Measurements from ENCODE around the gene ELL.

Gene ELL

DNA sequence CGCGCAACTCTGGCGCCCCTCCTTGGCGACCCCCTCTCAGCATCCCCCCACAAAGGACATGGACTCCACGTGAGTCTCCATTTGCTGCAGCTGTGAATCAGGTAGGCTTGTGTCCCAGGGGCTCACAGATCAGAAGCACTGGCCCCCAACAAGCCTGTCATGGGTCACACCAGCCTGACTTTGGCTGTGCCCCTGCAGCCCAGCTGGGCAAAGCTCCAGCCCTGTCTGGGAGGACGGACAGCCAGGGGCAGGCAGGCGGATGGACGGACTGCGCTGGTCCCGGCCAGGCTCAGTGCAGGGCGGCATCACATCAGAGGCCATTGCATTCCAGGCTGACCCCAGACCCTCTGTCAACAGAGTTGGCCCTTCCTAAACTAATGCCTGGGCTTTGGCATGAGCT, 55.5 kb downstream of the ELL start:
- no peak for DNase-seq

DNA sequence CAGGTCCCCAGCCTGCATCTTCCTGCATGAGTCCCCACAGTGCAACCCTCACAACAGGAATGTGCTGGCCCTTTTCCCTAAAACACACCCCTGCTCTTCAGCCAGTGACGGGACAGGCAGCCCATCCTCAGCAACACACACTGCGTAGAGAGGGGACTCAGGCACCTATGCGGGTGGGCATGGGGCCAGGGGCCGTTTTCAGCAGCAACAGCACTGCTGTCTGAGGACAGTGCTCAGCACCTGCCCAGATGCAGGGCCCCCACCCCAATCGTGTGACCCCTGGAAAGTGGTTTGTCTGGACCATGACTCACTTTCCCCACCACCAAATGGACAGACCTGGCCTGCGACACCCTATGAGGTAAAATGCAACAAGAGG, 55.9 kb downstream of the ELL start:
- DNase-seq: no peak

DNA sequence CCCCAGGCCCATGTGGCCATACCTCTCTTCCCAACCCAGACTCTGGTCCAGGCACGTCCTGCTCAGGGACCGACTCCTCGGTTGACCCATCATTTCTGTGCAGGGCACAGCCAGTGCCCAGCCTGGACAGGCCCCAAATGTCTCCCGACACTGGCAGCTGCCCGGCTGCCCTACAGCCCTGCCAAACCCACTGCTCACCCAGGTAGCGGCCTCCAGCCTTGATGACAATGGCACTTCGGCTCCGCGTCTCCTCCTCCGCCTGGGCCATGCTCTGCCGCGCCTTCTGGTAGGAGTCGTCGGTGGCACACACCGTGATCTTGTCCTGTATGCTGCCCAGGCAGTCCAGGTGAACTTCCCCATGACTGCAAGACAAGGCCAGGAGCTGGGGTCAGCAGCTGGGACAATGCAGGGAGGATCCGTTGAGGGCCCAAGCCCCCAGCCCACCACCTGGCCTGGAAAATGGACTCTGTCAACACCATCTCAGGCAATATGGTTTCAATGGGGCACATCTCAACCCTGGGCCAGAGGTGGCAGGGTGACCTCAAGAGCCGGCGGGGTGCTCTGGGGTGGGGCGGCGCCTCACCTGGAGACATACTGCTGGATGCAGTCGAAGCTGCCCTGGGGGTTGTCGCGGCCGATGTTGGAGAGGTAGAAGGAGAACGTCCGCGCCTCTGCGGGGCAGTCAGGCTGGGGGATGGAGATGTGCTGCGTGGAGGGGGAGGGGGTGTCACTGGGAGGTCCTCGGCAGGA, 56.5 kb downstream of the ELL start:
- no peak for DNase-seq

DNA sequence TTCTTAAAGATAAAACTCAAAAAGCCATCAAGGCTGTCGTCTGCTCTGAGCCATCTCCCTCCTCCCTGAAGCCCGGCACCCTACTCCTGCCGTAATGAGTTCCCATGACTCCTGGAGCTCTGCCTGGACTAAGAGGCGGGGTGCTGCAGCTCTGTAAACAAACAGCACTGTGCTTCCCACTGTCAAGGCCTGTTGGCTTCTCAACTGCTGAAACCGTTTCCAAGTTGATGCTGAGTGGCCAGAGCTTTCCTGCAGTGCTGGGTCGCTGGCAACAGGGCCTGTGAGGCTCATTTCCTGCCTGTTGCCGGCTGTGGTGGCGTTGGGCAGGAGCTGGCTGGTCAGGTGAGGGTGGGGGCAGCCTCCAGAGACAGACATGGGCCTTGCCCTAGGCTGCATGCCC, 57.2 kb downstream of the ELL start:
- DNase-seq: no peak

DNA sequence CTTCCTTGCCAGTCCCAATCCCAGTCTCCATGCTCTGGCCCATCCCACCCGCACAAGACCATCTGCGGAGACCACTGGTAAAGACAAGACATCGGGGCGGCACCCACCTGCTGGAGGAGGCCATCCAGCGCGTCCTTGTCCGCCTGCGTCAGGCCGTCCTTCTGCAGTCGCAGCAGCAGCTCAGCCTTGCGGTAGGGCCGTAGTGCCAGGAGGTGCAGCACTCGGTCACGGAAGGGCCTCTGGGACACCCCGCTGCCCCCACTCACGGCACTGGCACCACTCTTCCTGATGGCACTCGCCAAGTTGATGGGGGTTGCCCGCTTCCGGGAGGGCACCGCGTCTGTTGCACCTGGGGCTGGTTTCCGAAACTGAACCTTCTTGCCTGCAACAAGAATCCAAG, 60.4 kb downstream of the ELL start:
- DNase-seq: no peak

DNA sequence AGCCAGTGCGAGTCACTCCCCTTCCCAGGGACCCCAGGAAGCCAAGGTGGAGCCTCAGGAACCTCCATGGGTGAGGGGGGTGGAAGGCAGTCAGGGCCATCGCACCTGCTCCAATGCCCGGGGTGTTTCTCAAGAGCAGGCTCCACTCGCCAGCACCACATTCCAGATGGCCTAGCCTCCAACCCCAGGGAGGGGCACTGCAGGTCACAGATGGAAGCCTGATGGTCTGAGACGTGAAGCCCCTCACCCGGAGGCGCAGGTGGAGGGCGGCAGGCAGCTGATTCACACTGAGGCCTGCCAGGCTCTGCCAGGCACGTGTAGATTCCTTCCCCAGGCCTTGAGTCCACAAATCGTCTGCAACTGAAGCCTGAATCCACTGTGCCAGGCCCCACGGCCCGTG, 61.0 kb downstream of the ELL start:
- no peak for DNase-seq

DNA sequence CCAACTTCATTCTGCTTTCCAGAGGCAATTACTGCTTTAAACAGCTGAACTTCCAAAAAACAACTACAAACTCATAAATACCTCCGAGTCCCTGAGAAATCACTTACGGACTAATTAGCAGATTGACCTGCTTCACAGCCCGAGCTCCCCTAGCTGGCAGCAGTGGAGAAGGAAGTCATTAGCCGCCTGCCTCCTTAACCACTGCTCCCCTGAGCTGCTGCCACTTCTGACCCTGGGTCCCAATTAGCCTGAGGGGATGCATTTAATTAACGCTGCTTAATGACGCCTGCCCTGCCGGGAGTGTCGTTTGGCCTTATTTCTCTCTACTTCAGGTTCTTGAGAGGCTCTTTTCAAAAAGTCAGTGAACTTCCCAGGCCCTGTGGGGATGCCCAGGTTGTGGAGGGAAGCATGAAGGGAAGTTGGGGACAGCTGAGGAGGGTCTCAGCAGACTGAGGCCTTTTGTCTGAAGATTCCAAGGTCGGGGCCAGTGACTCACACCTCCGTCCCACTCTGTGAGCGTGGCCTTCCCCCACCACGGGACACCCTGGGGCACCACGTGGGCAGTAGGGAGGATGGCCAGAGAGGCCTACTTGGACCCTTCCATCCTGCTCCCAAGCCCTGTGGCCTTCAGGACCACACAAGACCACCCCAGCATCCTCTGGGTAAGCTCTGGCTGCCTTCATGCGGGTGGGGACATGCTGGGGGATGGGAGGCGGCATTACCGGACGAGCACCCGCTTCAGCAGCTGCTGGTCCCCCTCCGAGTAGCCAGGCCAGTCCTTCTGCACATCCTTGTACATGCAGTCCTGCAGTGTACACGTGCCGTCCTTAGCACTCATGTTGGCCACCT, 64.2 kb downstream of the ELL start:
- DNase-seq: no peak

DNA sequence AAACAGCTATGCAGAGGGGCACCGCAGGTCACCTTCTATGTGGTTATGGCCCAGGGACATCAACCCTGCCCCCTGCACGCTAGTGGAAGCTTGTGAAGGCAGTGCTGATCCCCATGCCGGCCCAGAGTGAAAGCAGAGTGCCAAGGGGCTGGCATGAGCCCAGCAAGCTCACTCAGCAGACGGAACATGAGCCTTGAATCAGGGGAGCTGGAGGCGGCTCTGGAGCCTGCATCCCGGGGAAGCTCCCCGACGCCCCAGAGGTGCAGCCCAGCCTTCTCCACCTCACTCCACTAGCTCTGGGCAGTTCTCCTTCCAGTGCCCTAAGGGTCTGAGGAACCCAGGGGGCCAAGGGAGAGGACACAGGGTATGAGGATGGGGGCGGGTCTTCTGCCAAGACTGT, 64.9 kb downstream of the ELL start:
- no peak for DNase-seq

DNA sequence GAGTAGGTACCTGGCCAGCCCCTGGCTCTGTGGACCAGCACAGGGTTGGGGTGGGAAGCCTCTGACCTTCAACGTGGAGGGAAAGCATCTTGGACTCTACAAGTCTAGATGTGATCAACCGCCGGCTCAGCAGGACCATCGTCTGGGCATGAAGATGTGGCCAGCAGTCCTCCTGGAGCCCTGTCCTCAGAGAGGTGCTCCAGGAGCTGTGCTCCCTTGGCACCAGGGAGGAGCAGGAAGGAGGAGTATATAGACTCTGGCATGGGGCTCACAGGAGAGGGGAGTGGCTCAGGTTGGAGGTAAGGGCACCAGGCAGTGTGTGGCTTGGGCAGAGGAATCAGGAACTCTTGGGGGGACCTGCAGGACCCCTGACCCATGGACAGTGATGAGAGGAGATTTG, 65.6 kb downstream of the ELL start:
- DNase-seq: no peak

DNA sequence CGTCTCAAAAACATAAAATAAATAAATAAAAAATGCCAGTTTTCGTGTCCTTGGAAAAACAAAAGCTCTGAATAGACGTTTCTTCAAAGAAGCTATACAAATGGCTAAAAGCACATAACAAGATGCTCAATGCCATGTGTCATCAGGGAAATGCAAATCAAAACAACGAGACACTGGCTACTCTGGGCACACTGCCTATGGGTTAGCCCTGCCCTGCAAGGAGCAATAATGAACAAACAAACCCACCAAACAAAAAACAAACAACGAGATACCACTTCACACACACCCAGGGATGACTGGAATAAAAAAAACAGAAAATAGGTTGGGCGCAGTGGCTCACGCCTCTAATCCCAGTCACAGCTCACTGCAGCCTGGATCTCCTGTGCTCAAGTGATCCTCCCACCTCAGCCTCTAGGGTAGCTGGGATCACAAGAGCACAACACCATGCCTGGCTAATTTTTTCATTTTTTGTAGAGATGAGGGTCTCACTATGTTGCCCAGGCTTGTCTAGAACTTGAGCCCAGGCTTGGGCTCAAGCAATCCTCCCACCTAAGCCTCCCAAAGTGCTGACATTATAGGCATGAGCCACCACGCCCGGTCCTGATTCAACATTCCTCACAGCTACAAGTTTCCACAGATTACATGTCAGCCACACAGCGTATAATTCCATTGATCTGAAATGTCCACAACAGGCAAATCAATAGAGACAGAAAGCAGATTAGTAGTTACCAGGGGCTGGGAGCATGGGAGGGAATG, 68.4 kb downstream of the ELL start:
- DNase-seq: no peak

DNA sequence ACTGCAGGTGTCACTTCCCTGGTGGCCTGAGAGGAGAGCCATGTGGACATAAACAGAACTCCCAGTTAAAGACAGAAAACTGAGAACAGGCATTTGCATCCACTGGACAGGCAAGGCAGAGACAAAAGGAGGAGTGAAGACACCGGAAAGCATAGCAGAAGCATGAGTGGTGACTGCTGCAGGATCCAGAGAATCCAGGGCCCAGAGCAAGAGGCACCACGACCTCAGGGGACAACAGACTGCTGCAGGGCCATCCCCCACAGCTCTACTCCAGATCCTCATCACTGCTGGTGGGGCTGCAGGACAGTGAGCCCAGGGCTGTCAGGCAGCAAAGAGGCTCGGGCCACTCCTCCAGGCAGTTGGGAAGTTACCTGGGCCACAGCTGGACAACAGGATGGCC, 69.5 kb downstream of the ELL start:
- no peak for DNase-seq

DNA sequence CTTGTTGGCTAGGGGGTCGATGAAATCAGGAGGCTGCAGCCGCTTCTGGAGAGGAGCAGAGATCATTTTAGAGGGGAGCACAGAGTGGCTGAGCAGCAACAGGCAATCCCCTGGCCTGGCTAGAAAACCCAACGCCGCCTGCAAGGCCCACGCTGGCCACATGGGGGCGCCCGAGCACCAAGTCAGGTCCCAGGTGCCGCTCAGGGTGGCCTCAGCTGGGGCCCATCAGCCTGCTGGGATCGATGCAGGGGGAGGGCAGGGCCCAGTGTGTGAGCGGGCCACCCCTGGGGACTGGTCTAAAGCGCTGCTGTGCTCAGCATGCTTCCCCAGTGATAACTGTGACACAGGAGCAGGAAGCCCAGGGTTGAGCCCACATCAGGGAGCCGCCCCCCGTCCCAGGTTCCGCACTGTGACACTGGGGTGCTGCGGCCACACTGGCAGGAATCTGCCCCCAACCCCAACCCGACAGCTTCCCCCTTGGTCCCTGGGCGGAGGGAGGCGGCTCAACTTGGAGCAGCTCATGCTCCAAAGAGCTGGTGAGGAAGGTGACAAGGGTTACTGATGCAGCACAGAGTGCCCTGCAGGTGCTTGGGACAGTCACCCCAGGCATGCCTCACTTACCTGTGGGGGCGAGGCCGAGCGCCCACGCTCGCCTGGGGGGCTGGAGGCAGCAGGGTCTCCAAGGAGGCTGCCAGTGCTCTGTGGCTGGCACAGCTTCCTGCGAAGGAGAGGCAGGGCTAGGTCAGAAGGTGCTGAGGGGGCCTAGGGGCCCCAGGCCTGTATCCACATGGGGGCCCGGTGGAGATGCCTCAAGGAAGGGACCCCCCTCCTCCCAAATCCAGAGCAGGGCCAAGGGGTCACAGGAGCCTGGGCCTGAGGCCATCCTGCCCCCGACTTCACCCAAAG, 70.7 kb downstream of the ELL start:
- peak; percentile 78 for DNase-seq

DNA sequence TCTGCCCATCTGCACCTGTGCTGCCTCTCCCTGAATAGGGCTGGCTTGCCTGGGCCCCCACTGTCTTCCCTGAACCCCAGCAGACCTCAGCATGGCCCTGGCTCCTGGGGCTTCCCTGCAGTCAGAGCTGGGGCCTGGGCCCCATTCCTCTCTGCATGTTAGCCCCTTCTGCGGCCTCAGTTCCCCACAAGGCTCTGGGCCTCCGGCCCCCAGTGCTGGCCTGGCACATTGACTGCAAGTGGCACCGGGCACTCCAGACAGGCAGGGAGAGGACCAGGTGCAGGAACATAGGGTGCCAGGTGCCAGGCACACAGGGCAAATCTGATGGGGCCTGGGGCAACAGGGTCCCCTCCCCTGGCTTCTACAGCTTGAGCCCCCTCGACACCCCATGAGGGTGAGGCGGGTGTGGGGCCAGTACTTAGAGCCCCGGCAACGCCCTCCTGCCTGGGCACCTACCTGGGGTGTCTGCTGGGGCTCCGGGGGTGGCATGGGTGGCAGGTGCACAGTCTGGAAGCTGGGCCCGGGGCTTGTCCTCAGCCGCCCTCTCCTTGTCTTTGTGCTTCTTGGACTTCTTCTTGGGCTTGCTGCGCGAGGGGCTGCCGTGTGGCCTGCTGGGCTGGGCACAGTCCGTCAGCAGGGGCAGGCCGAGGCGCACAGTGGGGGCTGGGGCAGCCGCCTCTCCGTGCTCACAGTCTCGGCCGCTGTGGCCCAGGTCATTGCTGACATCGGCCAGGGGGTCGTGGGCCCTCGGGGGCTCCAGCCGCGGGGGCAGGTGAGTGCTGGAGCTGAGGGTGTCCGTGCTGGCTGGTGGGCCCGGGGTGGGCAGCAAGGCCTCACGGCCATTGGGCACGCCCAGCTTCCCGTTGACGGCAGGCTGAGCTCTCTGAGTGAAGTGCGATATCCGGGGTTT, 71.6 kb downstream of the ELL start:
- DNase-seq: no peak

DNA sequence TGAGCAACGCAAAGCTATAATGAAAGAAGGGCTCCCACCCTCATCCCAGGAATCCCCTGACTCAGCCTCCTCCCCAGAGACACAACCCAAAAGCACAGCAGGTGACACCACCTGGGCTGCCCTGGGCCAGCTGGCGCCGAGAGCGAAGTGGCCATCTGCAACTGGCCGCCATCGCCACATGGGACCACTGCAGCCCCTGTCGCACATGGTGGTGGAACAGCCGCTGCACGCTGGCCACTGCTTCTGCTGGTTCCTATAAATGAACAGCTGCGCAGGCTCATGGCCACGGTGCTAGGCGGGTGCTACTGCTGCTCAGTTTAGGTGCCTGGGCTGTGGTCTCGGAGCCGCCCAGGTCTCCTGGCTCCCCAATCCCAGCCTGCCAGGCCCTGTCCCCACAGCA, 72.3 kb downstream of the ELL start:
- no peak for DNase-seq

DNA sequence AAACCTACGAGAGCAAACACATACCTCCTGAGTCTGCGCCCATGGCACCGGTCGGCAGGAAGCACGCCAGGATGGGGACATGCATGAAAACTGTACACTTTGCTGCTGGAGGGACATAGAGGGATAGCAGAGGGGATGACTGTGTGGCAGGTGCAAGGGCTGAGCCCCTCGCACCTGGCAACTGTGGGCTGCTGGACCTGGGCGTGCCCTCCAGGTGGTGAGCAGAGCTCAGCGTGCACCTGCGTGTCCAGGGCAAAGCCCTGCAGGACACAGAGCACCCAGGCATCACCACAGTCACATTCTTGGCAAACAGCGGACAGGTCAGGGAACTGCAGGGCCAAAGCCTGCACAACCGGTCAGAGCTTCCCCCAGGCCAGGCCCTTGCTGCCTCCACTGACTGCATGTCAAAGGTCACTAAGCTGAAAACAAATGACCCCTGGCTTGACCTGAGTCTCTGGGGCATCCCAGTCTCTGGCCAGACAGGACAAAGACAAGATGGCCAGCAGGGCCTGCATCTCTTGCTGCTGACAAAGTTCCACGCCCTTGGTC, 75.0 kb downstream of the ELL start:
- no peak for DNase-seq

DNA sequence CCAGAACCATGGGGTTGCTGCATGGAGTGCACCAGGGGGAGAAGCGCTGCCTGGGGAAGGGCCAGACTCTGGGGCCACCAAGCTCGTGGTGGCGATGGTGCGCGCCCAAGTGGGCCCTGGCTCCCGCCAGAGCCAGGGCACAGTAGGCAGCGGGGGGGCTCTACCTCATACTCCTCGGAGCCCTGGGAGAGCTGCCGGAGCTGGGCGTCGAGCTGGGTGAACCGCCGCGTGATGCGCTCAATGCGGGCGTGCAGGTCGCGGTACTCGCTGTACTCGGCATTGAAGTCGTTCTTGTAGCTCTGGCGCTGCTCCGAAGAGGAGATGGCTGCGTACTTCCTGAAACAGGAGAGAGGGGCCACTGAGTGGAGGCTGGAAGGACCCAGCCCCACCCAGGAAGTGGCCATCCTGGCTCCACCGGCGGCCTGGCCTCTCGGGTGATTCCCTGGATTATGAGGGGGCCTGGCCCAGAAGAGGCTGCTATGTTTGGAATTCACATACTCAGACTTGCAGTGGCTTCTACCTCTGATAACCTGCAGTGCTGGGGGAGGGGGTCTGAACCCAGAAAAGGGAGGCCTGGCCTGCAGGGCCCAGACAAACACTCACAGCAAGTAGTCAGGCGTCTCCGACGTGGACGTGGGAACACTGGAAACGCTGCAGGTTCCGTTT, 75.6 kb downstream of the ELL start:
- DNase-seq: no peak

DNA sequence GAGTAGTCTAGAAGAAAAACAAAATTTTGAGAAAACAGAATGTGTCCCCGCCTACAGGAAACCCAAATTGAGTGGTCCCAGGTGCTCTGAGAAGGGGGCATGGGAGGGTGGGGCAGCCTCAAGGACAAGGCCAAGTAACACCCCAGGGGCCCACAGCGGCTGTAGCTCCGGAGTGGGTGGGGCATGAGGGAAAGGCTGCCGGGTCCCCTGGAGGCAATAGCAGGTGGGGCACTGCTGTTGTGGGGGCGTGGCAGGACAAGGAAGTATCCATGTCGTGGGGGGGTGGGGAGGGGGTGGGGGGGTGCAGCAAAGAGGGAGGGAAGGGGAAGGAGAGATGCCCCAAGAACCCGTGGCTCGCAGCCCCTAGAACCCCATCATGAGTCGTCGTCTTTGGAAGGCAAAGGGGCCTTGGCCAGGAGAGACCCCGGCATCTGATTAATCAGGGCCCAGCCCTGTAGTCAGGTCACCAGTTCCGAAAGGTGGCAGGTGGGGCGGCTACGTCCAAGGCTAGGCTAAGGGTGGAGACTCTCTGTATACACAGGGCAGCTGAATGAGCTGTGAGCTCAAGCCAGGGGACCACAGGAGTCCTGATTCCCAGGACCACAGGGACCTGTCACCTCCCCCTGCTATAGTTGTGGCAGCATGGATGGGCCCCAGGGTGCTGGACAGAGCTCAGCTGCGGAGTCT, 76.5 kb downstream of the ELL start:
- DNase-seq: no peak

DNA sequence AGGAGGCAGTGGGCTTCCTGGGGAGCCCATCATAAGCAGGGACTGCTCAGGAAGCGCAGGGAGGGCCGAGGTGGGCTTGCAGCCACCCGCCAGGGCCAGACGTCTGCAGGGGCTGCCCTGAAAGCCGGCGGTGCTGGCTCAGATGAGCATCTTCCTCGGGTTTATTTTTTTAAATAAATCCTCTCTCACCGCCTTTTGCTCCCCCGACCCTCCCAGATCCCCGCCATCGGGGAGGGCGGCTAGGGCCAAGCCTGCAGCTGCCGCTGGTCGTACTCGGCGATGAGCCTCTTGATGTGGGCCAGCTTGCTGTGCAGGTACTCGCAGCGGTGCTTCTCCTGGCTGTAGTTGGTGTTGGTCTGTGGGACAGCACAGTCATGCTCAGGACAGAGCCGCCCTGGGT, 77.4 kb downstream of the ELL start:
- no peak for DNase-seq

DNA sequence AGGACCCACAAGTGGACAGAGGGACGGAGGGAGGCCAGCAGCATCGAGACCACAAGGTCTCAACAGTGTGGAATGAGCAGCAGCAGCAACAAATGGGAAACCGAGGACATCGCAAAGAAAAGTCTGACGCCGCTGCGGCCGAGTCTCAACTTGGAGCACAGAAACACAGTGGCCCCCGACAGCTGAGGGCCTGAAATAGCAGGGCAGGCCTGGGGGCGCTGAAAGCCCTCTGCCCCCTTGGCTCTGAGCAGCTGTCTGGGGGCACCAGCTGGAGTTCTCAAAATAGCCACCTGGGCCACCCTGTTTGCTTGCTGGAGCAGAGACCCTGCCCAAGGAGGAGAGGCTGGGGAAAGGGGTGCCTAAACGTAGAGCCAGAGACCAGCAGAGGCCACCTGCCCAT, 78.0 kb downstream of the ELL start:
- no peak for DNase-seq

DNA sequence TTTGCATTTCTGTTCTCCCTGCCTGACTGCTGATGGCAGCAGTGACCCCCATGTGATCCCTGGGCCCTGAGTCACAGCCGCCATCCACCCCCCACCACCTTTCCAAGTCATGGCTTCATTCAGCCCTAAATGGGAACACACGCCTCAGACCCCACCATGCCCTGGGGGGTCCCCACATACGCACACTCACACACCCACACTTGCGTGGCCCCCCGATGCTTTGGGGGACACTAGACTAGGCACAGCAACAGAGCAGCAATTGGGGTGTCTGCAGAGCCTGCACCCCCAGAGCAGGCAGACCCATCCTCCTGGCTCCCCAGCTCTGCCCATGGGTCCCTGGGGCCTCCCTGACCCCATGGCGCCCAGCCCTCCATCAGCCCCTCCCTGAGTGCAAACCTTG, 78.5 kb downstream of the ELL start:
- no peak for DNase-seq

Data from central memory CD4-positive, alpha-beta T cell (primary cell).